ENCODE results near the gene TLN1. TPM values are rescaled to one million over a fixed set of nuclear protein-coding genes. Genes with fewer than 3 reads are reported as not detected.

TLN1 gene
- total RNA-seq, 1 donor from 2014 or later, result 226 TPM

- H3K4me3 Mint-ChIP-seq, result no peak overlapping the region
- no peaks in the 10 kb centered on the region for H3K27me3 Mint-ChIP-seq (ENCODE audit: low read depth)
- TF ChIP-seq, protein P1, sequence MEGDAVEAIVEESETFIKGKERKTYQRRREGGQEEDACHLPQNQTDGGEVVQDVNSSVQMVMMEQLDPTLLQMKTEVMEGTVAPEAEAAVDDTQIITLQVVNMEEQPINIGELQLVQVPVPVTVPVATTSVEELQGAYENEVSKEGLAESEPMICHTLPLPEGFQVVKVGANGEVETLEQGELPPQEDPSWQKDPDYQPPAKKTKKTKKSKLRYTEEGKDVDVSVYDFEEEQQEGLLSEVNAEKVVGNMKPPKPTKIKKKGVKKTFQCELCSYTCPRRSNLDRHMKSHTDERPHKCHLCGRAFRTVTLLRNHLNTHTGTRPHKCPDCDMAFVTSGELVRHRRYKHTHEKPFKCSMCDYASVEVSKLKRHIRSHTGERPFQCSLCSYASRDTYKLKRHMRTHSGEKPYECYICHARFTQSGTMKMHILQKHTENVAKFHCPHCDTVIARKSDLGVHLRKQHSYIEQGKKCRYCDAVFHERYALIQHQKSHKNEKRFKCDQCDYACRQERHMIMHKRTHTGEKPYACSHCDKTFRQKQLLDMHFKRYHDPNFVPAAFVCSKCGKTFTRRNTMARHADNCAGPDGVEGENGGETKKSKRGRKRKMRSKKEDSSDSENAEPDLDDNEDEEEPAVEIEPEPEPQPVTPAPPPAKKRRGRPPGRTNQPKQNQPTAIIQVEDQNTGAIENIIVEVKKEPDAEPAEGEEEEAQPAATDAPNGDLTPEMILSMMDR (IDR thresholded peaks at IDR 0.05; ENCODE audit: unreplicated experiment), result no peak
- no peak overlapping the region for H3K27ac Mint-ChIP-seq
- H3K4me1 Mint-ChIP-seq, result peaks cover 20% of the 10 kb centered on the region
- no peak for DNase-seq (ENCODE audit: low spot score in 2 of 2, unreplicated experiment in 2 of 2)
- no peaks in the 10 kb centered on the region for H3K9me3 Mint-ChIP-seq
- H3K36me3 Mint-ChIP-seq, result peaks cover 32% of the 10 kb centered on the region
These were observed 48.7 kb downstream of the TLN1 start for GRCh38 chr9:35683323-35683722.

DNA sequence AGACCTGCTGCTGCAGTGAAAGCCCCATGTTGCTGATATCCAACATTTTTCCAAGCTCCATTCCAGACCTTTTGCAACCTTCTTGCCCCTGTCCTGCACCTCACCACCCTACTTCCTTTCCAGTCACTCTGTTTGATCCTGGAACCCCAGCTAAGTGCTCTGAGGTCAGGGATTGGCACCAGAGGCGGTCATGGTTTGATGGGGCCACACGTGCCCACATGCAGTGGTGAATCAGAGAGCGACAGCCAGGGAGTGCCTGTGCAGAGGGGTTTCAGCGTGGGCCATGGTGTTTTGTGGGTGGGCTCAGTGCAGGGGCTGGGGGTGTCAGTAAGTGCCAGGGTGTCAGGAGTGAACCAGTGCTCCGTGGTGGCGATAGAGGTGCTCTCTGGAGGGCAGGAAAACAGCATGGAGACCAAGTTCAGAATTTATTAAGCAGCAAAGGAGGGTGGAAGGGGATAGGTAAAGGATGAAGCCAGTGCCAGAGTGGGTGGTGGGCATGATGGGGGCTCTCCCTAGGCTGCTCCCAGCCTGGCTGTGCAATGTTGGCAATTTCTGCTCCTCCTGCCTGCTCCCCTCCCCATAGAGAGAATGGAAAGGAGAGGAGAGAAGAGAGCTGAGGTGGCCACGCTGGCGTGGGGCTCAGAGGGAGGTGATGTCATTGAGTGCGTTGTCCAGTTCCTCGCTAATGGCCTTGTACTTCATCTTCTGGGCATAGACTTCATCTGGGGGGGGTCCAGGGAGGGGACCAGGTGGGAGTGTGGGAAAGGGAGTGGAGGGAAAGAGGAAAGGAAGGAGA lies 49.3 kb downstream of the TLN1 start:
- H3K9me3 Mint-ChIP-seq, result no peaks in the 10 kb centered on the region
- no peak for DNase-seq (ENCODE audit: low spot score in 2 of 2, unreplicated experiment in 2 of 2)
- peaks cover 32% of the 10 kb centered on the region for H3K36me3 Mint-ChIP-seq
- H3K27ac Mint-ChIP-seq, result peak overlapping the region; percentile 16
- peaks cover 16% of the 10 kb centered on the region for H3K4me1 Mint-ChIP-seq
- no peaks in the 10 kb centered on the region for H3K27me3 Mint-ChIP-seq (ENCODE audit: low read depth)
- H3K4me3 Mint-ChIP-seq, result no peak overlapping the region
- TF ChIP-seq, protein P1 (IDR thresholded peaks at IDR 0.05; ENCODE audit: unreplicated experiment), result no peak

- Mint-ChIP-seq H3K4me1 (peaks cover 10% of the 10 kb centered on the region), H3K27ac (no peak overlapping the region), H3K27me3 (ENCODE audit: low read depth) (no peaks in the 10 kb centered on the region), H3K4me3 (no peak overlapping the region), H3K9me3 (no peaks in the 10 kb centered on the region), H3K36me3 (peaks cover 28% of the 10 kb centered on the region)
- TF ChIP-seq, protein P1 (IDR thresholded peaks at IDR 0.05; ENCODE audit: unreplicated experiment), result no peak
- no peak for DNase-seq (ENCODE audit: low spot score in 2 of 2, unreplicated experiment in 2 of 2)
These were observed 49.9 kb downstream of the TLN1 start for GRCh38 chr9:35682051-35682450.

- Mint-ChIP-seq H3K27me3 (ENCODE audit: low read depth) (no peaks in the 10 kb centered on the region), H3K27ac (no peak overlapping the region), H3K36me3 (peaks cover 28% of the 10 kb centered on the region), H3K4me1 (peaks cover 5% of the 10 kb centered on the region), H3K9me3 (no peaks in the 10 kb centered on the region), H3K4me3 (no peak overlapping the region)
- TF ChIP-seq, protein P1 (IDR thresholded peaks at IDR 0.05; ENCODE audit: unreplicated experiment), result no peak
- DNase-seq (ENCODE audit: low spot score in 2 of 2, unreplicated experiment in 2 of 2), result no peak
These were observed 50.5 kb downstream of the TLN1 start for GRCh38 chr9:35681341-35682002.

- Mint-ChIP-seq H3K4me1 (peaks cover 4% of the 10 kb centered on the region), H3K27me3 (ENCODE audit: low read depth) (no peaks in the 10 kb centered on the region), H3K36me3 (peaks cover 23% of the 10 kb centered on the region), H3K27ac (no peak overlapping the region), H3K4me3 (no peak overlapping the region), H3K9me3 (no peaks in the 10 kb centered on the region)
- TF ChIP-seq, protein P1 (IDR thresholded peaks at IDR 0.05; ENCODE audit: unreplicated experiment), result no peak
- DNase-seq (ENCODE audit: low spot score in 2 of 2, unreplicated experiment in 2 of 2), result no peak
These were observed 51.5 kb downstream of the TLN1 start for GRCh38 chr9:35680331-35681105.

Measured in mesothelial cell of epicardium (in vitro differentiated cells).